ENCODE measurements around the gene INHBB. TPM values are rescaled to one million over a fixed set of nuclear protein-coding genes. Genes with fewer than 3 reads are reported as not detected.

Gene INHBB
- polyA plus RNA-seq, 2 of the 4 experiments (the other 2 are of a cell fraction), result 7.2 to 25.3 TPM

DNA sequence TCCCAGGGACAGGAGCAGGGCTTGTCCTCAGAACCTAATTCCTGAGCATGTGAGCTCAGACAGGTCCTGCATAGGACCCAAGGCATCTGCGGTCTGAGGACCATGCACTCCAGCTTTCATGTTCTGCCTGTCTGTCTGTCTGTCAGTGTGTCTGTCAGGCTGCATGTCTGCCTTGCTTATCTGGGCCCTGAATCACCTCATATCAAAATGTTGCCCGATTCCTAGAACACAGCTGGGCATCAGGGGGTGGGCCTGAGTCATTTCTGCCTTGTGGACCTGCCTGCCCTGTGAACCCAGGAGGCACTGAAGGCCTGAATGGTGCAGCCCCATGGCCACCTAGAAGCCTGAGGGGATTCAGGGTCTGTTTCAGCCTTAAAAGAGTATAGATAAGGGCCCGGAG is 22.1 kb downstream of the INHBB start:
- Histone ChIP-seq H3K9me3 (no peaks in the 10 kb centered on the region), H3K27ac (0 out of 6 replicates have a peak overlapping the region, but pooled peaks of 1 of the 2 experiments have one; percentile 29), H3K4me2 (peak overlapping the region; percentile 32; the same call in 1 of the 3 replicates), H3K4me3 (no peak overlapping the region), H3K4me1 (0 out of 3 replicates have a peak, but pooled peaks cover 6% of the 10 kb centered on the region)
- FAIRE-seq (no peak), ATAC-seq (no peak; a peak in 1 of 6 replicates), DNase-seq (ENCODE audit: low read depth in 1 of 2, low spot score in 1 of 2) (no peak)
- POLR2A ChIA-PET, result no interaction called here
- WGBS (ENCODE audit: missing lambda C conversion rate), result 73% methylated on average over 3 of the region's 3 CpGs
- TF ChIP-seq, protein P1, sequence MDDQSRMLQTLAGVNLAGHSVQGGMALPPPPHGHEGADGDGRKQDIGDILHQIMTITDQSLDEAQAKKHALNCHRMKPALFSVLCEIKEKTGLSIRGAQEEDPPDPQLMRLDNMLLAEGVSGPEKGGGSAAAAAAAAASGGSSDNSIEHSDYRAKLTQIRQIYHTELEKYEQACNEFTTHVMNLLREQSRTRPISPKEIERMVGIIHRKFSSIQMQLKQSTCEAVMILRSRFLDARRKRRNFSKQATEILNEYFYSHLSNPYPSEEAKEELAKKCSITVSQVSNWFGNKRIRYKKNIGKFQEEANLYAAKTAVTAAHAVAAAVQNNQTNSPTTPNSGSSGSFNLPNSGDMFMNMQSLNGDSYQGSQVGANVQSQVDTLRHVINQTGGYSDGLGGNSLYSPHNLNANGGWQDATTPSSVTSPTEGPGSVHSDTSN (IDR thresholded peaks at IDR 0.05), result no peak
- no peak for TF ChIP-seq CBX2 (IDR thresholded peaks at IDR 0.05; ENCODE audit: borderline replicate concordance, low read depth)
- TF ChIP-seq, protein P2, sequence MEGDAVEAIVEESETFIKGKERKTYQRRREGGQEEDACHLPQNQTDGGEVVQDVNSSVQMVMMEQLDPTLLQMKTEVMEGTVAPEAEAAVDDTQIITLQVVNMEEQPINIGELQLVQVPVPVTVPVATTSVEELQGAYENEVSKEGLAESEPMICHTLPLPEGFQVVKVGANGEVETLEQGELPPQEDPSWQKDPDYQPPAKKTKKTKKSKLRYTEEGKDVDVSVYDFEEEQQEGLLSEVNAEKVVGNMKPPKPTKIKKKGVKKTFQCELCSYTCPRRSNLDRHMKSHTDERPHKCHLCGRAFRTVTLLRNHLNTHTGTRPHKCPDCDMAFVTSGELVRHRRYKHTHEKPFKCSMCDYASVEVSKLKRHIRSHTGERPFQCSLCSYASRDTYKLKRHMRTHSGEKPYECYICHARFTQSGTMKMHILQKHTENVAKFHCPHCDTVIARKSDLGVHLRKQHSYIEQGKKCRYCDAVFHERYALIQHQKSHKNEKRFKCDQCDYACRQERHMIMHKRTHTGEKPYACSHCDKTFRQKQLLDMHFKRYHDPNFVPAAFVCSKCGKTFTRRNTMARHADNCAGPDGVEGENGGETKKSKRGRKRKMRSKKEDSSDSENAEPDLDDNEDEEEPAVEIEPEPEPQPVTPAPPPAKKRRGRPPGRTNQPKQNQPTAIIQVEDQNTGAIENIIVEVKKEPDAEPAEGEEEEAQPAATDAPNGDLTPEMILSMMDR (IDR thresholded peaks at IDR 0.05), result no peak
- TF ChIP-seq, protein P3, sequence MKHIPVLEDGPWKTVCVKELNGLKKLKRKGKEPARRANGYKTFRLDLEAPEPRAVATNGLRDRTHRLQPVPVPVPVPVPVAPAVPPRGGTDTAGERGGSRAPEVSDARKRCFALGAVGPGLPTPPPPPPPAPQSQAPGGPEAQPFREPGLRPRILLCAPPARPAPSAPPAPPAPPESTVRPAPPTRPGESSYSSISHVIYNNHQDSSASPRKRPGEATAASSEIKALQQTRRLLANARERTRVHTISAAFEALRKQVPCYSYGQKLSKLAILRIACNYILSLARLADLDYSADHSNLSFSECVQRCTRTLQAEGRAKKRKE (CRISPR knock-in tag; IDR thresholded peaks at IDR 0.05; ENCODE audit: low read depth), result no peak
- no peak for TF ChIP-seq ZSCAN20 (CRISPR knock-in tag; IDR thresholded peaks at IDR 0.05)
- no peak for TF ChIP-seq JUN (IDR thresholded peaks at IDR 0.05)
- TF ChIP-seq, protein P4, sequence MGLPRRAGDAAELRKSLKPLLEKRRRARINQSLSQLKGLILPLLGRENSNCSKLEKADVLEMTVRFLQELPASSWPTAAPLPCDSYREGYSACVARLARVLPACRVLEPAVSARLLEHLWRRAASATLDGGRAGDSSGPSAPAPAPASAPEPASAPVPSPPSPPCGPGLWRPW (IDR thresholded peaks at IDR 0.05), result no peak
- no peak for TF ChIP-seq KDM5A (IDR thresholded peaks at IDR 0.05)
- TF ChIP-seq HOXB5 (CRISPR knock-in tag; IDR thresholded peaks at IDR 0.05), result no peak
- TF ChIP-seq, protein P5, sequence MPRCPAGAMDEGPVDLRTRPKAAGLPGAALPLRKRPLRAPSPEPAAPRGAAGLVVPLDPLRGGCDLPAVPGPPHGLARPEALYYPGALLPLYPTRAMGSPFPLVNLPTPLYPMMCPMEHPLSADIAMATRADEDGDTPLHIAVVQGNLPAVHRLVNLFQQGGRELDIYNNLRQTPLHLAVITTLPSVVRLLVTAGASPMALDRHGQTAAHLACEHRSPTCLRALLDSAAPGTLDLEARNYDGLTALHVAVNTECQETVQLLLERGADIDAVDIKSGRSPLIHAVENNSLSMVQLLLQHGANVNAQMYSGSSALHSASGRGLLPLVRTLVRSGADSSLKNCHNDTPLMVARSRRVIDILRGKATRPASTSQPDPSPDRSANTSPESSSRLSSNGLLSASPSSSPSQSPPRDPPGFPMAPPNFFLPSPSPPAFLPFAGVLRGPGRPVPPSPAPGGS (IDR thresholded peaks at IDR 0.05), result no peak
- TF ChIP-seq FOSL2 (IDR thresholded peaks at IDR 0.05), result no peak
- TF ChIP-seq FOSL2 (CRISPR knock-in tag; IDR thresholded peaks at IDR 0.05), result no peak
- no peak for TF ChIP-seq ESRRA (IDR thresholded peaks at IDR 0.05; ENCODE audit: borderline replicate concordance, low read length)
- CTCF ChIA-PET, result interaction anchor here (0.7 to 1.0 kb wide), 2 partner anchors 25 to 51 kb away, joined by 3 to 4 read pairs; no protein-coding TSS in a partner anchor

DNA sequence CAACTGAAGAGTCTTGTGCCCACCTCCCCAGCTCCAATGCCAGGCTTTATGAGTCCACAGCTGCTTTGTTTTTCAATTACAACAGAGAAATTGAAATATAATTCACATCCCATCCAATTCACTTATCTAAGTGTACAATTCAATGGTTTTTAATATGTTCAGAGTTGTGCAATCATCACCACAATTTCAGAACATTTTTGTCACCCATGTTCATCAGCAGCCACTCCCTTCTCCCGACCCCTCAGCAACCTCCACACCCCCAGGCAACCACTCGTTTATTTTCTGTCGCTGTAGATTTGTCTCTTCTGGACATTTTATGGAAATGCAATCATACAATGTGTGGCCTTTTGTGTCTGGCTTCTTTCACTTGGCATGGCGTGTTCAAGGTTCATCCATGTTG is 23.3 kb downstream of the INHBB start:
- Histone ChIP-seq H3K27ac (no peak overlapping the region), H3K4me1 (0 out of 3 replicates have a peak, but pooled peaks cover 6% of the 10 kb centered on the region), H3K4me2 (no peak overlapping the region), H3K9me3 (no peaks in the 10 kb centered on the region), H3K4me3 (no peak overlapping the region)
- no peak for FAIRE-seq
- no peak for ATAC-seq
- ChIA-PET CTCF (no interaction called here), POLR2A (no interaction called here)
- DNase-seq (ENCODE audit: low read depth in 1 of 2, low spot score in 1 of 2), result no peak
- 76% methylated on average over 4 of the region's 4 CpGs for WGBS (ENCODE audit: missing lambda C conversion rate)
- no peak for TF ChIP-seq POLR2A (IDR thresholded peaks at IDR 0.05; ENCODE audit: low read length)
- TF ChIP-seq ESRRA (IDR thresholded peaks at IDR 0.05; ENCODE audit: borderline replicate concordance, low read length), result no peak

DNA sequence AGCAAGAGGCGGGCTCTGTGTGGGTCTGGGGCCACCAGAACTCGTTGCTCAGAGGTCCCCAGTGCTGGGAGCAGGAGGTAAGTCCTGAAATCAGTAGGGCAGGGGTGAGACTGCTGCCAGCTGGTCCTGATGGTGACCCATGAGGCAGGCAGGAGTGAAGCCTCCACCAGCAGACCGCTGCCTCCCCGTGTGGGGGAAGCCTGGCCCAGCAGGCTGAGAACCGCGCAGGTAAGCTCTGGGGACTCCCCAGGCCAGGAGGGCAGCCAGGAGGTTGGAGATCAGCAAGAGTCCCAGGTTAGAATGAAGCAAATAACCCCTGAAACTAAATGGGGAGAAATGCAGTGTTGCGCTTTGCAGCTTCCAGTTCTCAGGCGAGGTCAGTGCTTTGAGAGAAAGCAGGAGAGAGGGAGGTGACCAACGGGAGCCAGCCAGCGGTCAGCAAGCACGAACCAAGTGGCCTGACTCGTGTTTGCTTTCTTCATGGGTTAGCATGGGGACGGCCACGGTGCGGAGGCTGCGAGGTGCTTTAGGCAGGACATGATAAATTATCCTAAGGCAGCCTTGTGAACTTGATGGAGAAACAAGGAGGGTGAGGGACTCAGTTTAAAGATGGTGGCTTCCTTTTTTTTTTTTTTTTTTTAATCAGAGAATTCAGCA is 26.2 kb downstream of the INHBB start:
- ChIA-PET POLR2A (no interaction called here), CTCF (no interaction called here)
- FAIRE-seq (no peak), ATAC-seq (no peak), DNase-seq (ENCODE audit: low read depth in 1 of 2, low spot score in 1 of 2) (no peak)
- H3K27ac ChIP-seq, result no peak overlapping the region
- WGBS (ENCODE audit: missing lambda C conversion rate), result 78% methylated on average over 16 of the region's 16 CpGs
- TF ChIP-seq, protein P2 (IDR thresholded peaks at IDR 0.05), result no peak
- no peak for TF ChIP-seq POLR2AphosphoS2 (conservative IDR thresholded peaks at IDR 0.05; ENCODE audit: low read length)
- H3K4me3 ChIP-seq, result no peak overlapping the region
- H3K4me2 ChIP-seq, result no peak overlapping the region
- H3K4me1 ChIP-seq, result 0 out of 3 replicates have a peak, but pooled peaks cover 6% of the 10 kb centered on the region
- no peaks in the 10 kb centered on the region for H3K9me3 ChIP-seq
